Measurements from ENCODE around the gene CDH23. TPM values are rescaled to one million over a fixed set of nuclear protein-coding genes. Genes with fewer than 3 reads are reported as not detected.

The CDH23 gene
- total RNA-seq, 2 experiments from 2014 or later: 4.6 to 5.2 TPM

GRCh38 chr10:71389768-71390460, 6.8 kb upstream of the CDH23 start:
- Histone ChIP-seq H3K4me3 (ENCODE audit: low read length) (no peak overlapping the region), H3K27me3 (ENCODE audit: control insufficient read depth in 1 of 2, insufficient read depth in 2 of 2, low read length in 2 of 2) (peaks cover 14 to 16% of the 10 kb centered on the region in 2 experiments), H3K9me3 (ENCODE audit: control insufficient read depth in 1 of 2, insufficient read depth in 1 of 2, low read length in 2 of 2) (no peaks in the 10 kb centered on the region), H3K36me3 (ENCODE audit: insufficient read depth, low read length) (no peaks in the 10 kb centered on the region), H3K4me1 (ENCODE audit: insufficient read depth, low read length) (peaks cover 3% of the 10 kb centered on the region), H3K27ac (ENCODE audit: low read depth in 1 of 2, low read length in 2 of 2) (no peak overlapping the region)
- H3K4me3 Mint-ChIP-seq: no peak overlapping the region
- intact Hi-C loops (cut with DNase I, micrococcal nuclease): no loop called here
- peaks cover 29% of the 10 kb centered on the region for H3K27me3 Mint-ChIP-seq
- H3K9me3 Mint-ChIP-seq: no peaks in the 10 kb centered on the region
- no peak for ATAC-seq (ENCODE audit: poor library complexity)
- no peak overlapping the region for H3K27ac Mint-ChIP-seq
- DNase-seq: no peak
- H3K4me1 Mint-ChIP-seq (ENCODE audit: low read depth): no peaks in the 10 kb centered on the region
- CTCF ChIA-PET: interaction anchor here (1.0 kb wide), 1 partner anchor 318 kb away, joined by 4 read pairs; no protein-coding TSS in a partner anchor
- no peaks in the 10 kb centered on the region for H3K36me3 Mint-ChIP-seq (ENCODE audit: low read depth)
- POLR2A ChIA-PET: no interaction called here
- TF ChIP-seq CTCF (IDR thresholded peaks at IDR 0.05): no peak

- Mint-ChIP-seq H3K4me3 (no peak overlapping the region), H3K27ac (no peak overlapping the region), H3K27me3 (peaks cover 34% of the 10 kb centered on the region), H3K4me1 (ENCODE audit: low read depth) (no peaks in the 10 kb centered on the region), H3K36me3 (ENCODE audit: low read depth) (no peaks in the 10 kb centered on the region), H3K9me3 (no peaks in the 10 kb centered on the region)
- Histone ChIP-seq H3K4me3 (ENCODE audit: low read length) (no peak overlapping the region), H3K27ac (ENCODE audit: low read depth in 1 of 2, low read length in 2 of 2) (no peak overlapping the region), H3K4me1 (ENCODE audit: insufficient read depth, low read length) (peaks cover 3% of the 10 kb centered on the region), H3K9me3 (ENCODE audit: control insufficient read depth in 1 of 2, insufficient read depth in 1 of 2, low read length in 2 of 2) (no peaks in the 10 kb centered on the region), H3K36me3 (ENCODE audit: insufficient read depth, low read length) (no peaks in the 10 kb centered on the region), H3K27me3 (ENCODE audit: control insufficient read depth in 1 of 2, insufficient read depth in 2 of 2, low read length in 2 of 2) (peaks cover 19 to 21% of the 10 kb centered on the region in 2 experiments)
- intact Hi-C loops (cut with DNase I, micrococcal nuclease): no loop called here
- ChIA-PET CTCF (no interaction called here), POLR2A (no interaction called here)
- ATAC-seq (ENCODE audit: poor library complexity) (no peak), DNase-seq (no peak)
- TF ChIP-seq CTCF (IDR thresholded peaks at IDR 0.05): no peak
Measured at GRCh38 chr10:71390461-71390835, 6.3 kb upstream of the CDH23 start.

- H3K27me3 Mint-ChIP-seq: peaks cover 40% of the 10 kb centered on the region
- peaks cover 24 to 26% of the 10 kb centered on the region in 2 experiments for H3K27me3 ChIP-seq (ENCODE audit: control insufficient read depth in 1 of 2, insufficient read depth in 2 of 2, low read length in 2 of 2)
- CTCF ChIA-PET: no interaction called here
- H3K9me3 Mint-ChIP-seq: no peaks in the 10 kb centered on the region
- H3K4me3 Mint-ChIP-seq: no peak overlapping the region
- no peaks in the 10 kb centered on the region for H3K36me3 Mint-ChIP-seq (ENCODE audit: low read depth)
- no peak overlapping the region for H3K27ac Mint-ChIP-seq
- intact Hi-C loops (cut with DNase I, micrococcal nuclease): no loop called here
- TF ChIP-seq CTCF (IDR thresholded peaks at IDR 0.05): no peak
- H3K4me3 ChIP-seq (ENCODE audit: low read length): no peak overlapping the region
- POLR2A ChIA-PET: no interaction called here
- no peaks in the 10 kb centered on the region for H3K4me1 Mint-ChIP-seq (ENCODE audit: low read depth)
- no peak overlapping the region for H3K27ac ChIP-seq (ENCODE audit: low read depth in 1 of 2, low read length in 2 of 2)
- peaks cover 5% of the 10 kb centered on the region for H3K4me1 ChIP-seq (ENCODE audit: insufficient read depth, low read length)
- no peak for DNase-seq
- no peaks in the 10 kb centered on the region for H3K9me3 ChIP-seq (ENCODE audit: control insufficient read depth in 1 of 2, insufficient read depth in 1 of 2, low read length in 2 of 2)
- no peak for ATAC-seq (ENCODE audit: poor library complexity)
- no peaks in the 10 kb centered on the region for H3K36me3 ChIP-seq (ENCODE audit: insufficient read depth, low read length)
Measured at GRCh38 chr10:71390921-71391690, 5.6 kb upstream of the CDH23 start.
